Gastroesophageal sphincter (tissue), 4 donors: ENCODE data around the gene LRBA. TPM values are rescaled to one million over a fixed set of nuclear protein-coding genes. Genes with fewer than 3 reads are reported as not detected.

Source experiments
- ATAC-seq: fragments of 150-250 bp; one replicate; pipeline ENCODE4 v1.9.1; 2016; ENCODE audit warnings: mild to moderate bottlenecking, moderate library complexity
- H3K27ac ChIP-seq, 4 donors: fragments of 200-600 bp; sonication (generic) in 3 of 4; 1 replicate in 3 of 4; 2 replicates in 1 of 4; pipeline ENCODE4 v1.5.1; 2016 to 2019
- H3K27me3 ChIP-seq: fragments of 200-600 bp; sonication (generic); one replicate; pipeline ENCODE4 v1.5.1; 2019
- H3K36me3 ChIP-seq, 2 donors: fragments of 200-600 bp; sonication (generic); one replicate each; pipeline ENCODE4 v1.5.1; 2019; ENCODE audit warnings: control low read depth in 1 of 2
- H3K4me1 ChIP-seq, 3 donors: fragments of 200-600 bp; sonication (generic); 1 replicate in 2 of 3; 2 replicates in 1 of 3; pipeline ENCODE4 v1.5.1; 2016 to 2019; ENCODE audit warnings: control low read depth in 2 of 3
- H3K4me3 ChIP-seq, 2 donors: fragments of 200-600 bp; sonication (generic); one replicate each; pipeline ENCODE4 v1.5.1; 2019; ENCODE audit warnings: mild to moderate bottlenecking in 1 of 2, moderate library complexity in 1 of 2
- H3K9me3 ChIP-seq, 3 donors: fragments of 200-600 bp; sonication (generic); one replicate each; pipeline ENCODE4 v1.5.1; 2017 to 2019; ENCODE audit warnings: control low read depth in 2 of 3
- CTCF ChIP-seq, 4 experiments: fragments of 200-600 bp in 2 of 4; fragments of 450-650 bp in 2 of 4; sonication (generic) in 1 of 4; IDR thresholded peaks; one replicate each; pipeline ENCODE4 v1.5.1; 2017 to 2019; ENCODE audit warnings: antibody characterized with exemption in 4 of 4, mild to moderate bottlenecking in 2 of 4, moderate library complexity in 2 of 4
- EP300 ChIP-seq: sonication (generic); formaldehyde crosslinking; IDR thresholded peaks from one replicate; pipeline ENCODE4 v1.6.1; 2017; ENCODE audit warnings: antibody characterized with exemption, mild to moderate bottlenecking
- POLR2A ChIP-seq, 2 donors: fragments of 450-650 bp; IDR thresholded peaks; one replicate each; pipeline ENCODE4 v1.6.1; 2017; ENCODE audit warnings: antibody characterized with exemption in 2 of 2, mild to moderate bottlenecking in 2 of 2, moderate library complexity in 1 of 2
- POLR2AphosphoS5 ChIP-seq: sonication (generic); formaldehyde crosslinking; IDR thresholded peaks from one replicate; pipeline ENCODE4 v1.6.1; 2017; ENCODE audit warnings: antibody characterized with exemption
- WGBS, 2 donors: methylation state at CpG; one replicate each; pipeline ENCODE4 v1.1.5; 2018; ENCODE audit warnings: low coverage in 1 of 2; 5-methylcytosine and 5-hydroxymethylcytosine counted together
- total RNA-seq, 4 donors: library from RNA; depleted of rRNA; stranded (reverse); fragments of >200 nt; gene quantifications; one replicate each; pipeline ENCODE4 v1.1.0, GENCODE V29; 2016

Gene LRBA
- total RNA-seq, 4 donors from 2014 or later: 18.4 to 35.0 (median 23.2) TPM

- WGBS, 2 donors: 81 to 94% methylated on average over 2 of the region's 2 CpGs
- Histone ChIP-seq H3K9me3 (no peaks in the 10 kb centered on the region), H3K27me3 (no peaks in the 10 kb centered on the region), H3K4me3 (no peak overlapping the region), H3K4me1 (no peaks in the 10 kb centered on the region), H3K36me3 (no peaks in the 10 kb centered on the region), H3K27ac (no peak overlapping the region)
- TF ChIP-seq EP300 (no peak), CTCF (IDR thresholded peaks at IDR 0.05) (no peak), POLR2AphosphoS5 (no peak), POLR2A (IDR thresholded peaks at IDR 0.05) (no peak)
- no peak for ATAC-seq
These were observed 358.2 kb downstream of the LRBA start for GRCh38 chr4:150656891-150657290.

- Histone ChIP-seq H3K36me3 (no peaks in the 10 kb centered on the region), H3K27ac (no peak overlapping the region), H3K9me3 (no peaks in the 10 kb centered on the region), H3K4me1 (no peaks in the 10 kb centered on the region), H3K4me3 (no peak overlapping the region), H3K27me3 (no peaks in the 10 kb centered on the region)
- WGBS, 2 donors: 73 to 100% methylated on average over 1 of the region's 1 CpG
- no peak for ATAC-seq
- no peak for TF ChIP-seq EP300
- TF ChIP-seq CTCF (IDR thresholded peaks at IDR 0.05): no peak
- no peak for TF ChIP-seq POLR2AphosphoS5
- no peak for TF ChIP-seq POLR2A (IDR thresholded peaks at IDR 0.05)
These were observed 364.3 kb downstream of the LRBA start for GRCh38 chr4:150650751-150651150.

- Histone ChIP-seq H3K36me3 (no peaks in the 10 kb centered on the region), H3K27me3 (no peaks in the 10 kb centered on the region), H3K27ac (no peak overlapping the region), H3K4me3 (no peak overlapping the region), H3K4me1 (no peaks in the 10 kb centered on the region), H3K9me3 (no peaks in the 10 kb centered on the region)
- ATAC-seq: no peak
- 85 to 94% methylated on average over 3 of the region's 3 CpGs for WGBS, 2 donors
- TF ChIP-seq POLR2AphosphoS5: no peak
- TF ChIP-seq EP300: no peak
- TF ChIP-seq POLR2A (IDR thresholded peaks at IDR 0.05): no peak
These were observed 367.0 kb downstream of the LRBA start for GRCh38 chr4:150648123-150648522.

GRCh38 chr4:150647008-150647407, 368.1 kb downstream of the LRBA start:
- ATAC-seq: no peak
- H3K9me3 ChIP-seq: no peaks in the 10 kb centered on the region
- no peaks in the 10 kb centered on the region for H3K27me3 ChIP-seq
- no peak for TF ChIP-seq EP300
- H3K27ac ChIP-seq: no peak overlapping the region
- H3K36me3 ChIP-seq: no peaks in the 10 kb centered on the region
- H3K4me1 ChIP-seq: no peaks in the 10 kb centered on the region
- H3K4me3 ChIP-seq: no peak overlapping the region
- 73 to 92% methylated on average over 1 of the region's 1 CpG for WGBS, 2 donors

- H3K27me3 ChIP-seq: no peaks in the 10 kb centered on the region
- no peak overlapping the region for H3K27ac ChIP-seq
- no peaks in the 10 kb centered on the region for H3K9me3 ChIP-seq
- no peaks in the 10 kb centered on the region for H3K4me1 ChIP-seq
- no peaks in the 10 kb centered on the region for H3K36me3 ChIP-seq
- TF ChIP-seq CTCF (IDR thresholded peaks at IDR 0.05): no peak
- no peak for TF ChIP-seq EP300
- TF ChIP-seq POLR2AphosphoS5: no peak
- no peak for TF ChIP-seq POLR2A (IDR thresholded peaks at IDR 0.05)
- H3K4me3 ChIP-seq: no peak overlapping the region
- ATAC-seq: no peak
These were observed 373.5 kb downstream of the LRBA start for GRCh38 chr4:150641612-150642011.

GRCh38 chr4:150632639-150633038, 382.4 kb downstream of the LRBA start:
- no peaks in the 10 kb centered on the region for H3K36me3 ChIP-seq
- H3K27ac ChIP-seq: no peak overlapping the region
- no peaks in the 10 kb centered on the region for H3K27me3 ChIP-seq
- no peak for TF ChIP-seq EP300
- no peak for TF ChIP-seq POLR2A (IDR thresholded peaks at IDR 0.05)
- no peak for TF ChIP-seq POLR2AphosphoS5
- no peak for TF ChIP-seq CTCF (IDR thresholded peaks at IDR 0.05)
- H3K9me3 ChIP-seq: peaks cover 0 to 6% (median 0%) of the 10 kb centered on the region in 3 donors
- no peak for ATAC-seq
- H3K4me1 ChIP-seq: no peaks in the 10 kb centered on the region
- H3K4me3 ChIP-seq: no peak overlapping the region
